Left lung (tissue), 14 donors: ENCODE data around the gene LRRTM3. TPM values are rescaled to one million over a fixed set of nuclear protein-coding genes. Genes with fewer than 3 reads are reported as not detected.
A peak's percentile ranks its signal among the peaks of the same experiment; 100 is the strongest.

Experiments
- ATAC-seq: fragments of 200-7000 bp; cut with Tn5 transposase; one replicate; pipeline ENCODE4 v1.9.1; 2020; ENCODE audit warnings: moderate library complexity
- DNase-seq, 4 donors: peaks; one replicate each; pipeline ENCODE4 v3.0.0-alpha.2; 2013 to 2020
- H3K27ac ChIP-seq, 2 donors: fragments of 200-600 bp; sonication (generic) in 1 of 2; one replicate each; pipeline versions ENCODE4 v1.5.0 to v1.8.0; 2020 to 2021
- H3K27me3 ChIP-seq, 2 donors: fragments of 200-600 bp; sonication (generic) in 1 of 2; one replicate each; pipeline versions ENCODE4 v1.5.0 to v1.8.0; 2020 to 2021
- H3K36me3 ChIP-seq, 2 donors: fragments of 200-600 bp; sonication (generic) in 1 of 2; one replicate each; pipeline versions ENCODE4 v1.5.0 to v1.8.0; 2020 to 2021
- H3K4me1 ChIP-seq, 2 donors: fragments of 200-600 bp; one replicate each; pipeline ENCODE4 v1.8.0; 2021
- H3K4me3 ChIP-seq, 2 donors: fragments of 200-600 bp; sonication (generic) in 1 of 2; one replicate each; pipeline versions ENCODE4 v1.5.0 to v1.8.0; 2020 to 2021; ENCODE audit warnings: mild to moderate bottlenecking in 1 of 2
- H3K9me3 ChIP-seq, 2 donors: fragments of 200-600 bp; sonication (generic) in 1 of 2; one replicate each; pipeline versions ENCODE4 v1.5.0 to v1.8.0; 2020 to 2021
- CTCF ChIP-seq, 2 donors: fragments of 200-600 bp; sonication (generic) in 1 of 2; IDR thresholded peaks; one replicate each; pipeline versions ENCODE4 v1.5.0 to v1.8.0; 2021; ENCODE audit warnings: antibody characterized with exemption in 2 of 2
- intact Hi-C, 2 donors: fragments of 100-400 bp; cut with DNase I; formaldehyde crosslinking; loops; one replicate each; pipeline versions ENCODE4 v1.11.2 to v1.14.2; 2022
- long read RNA-seq, 12 donors: library from polyadenylated mRNA in 2 of 12; unstranded in 2 of 12; transcript quantifications; one replicate each; pipeline ENCODE4 v2.0.0 and lab custom pipeline, GENCODE V29; 2019 to 2026
- polyA plus RNA-seq, 6 donors: library from polyadenylated mRNA; unstranded; fragments of 120-200 nt; gene quantifications; one replicate each; pipeline ENCODE4 v1.2.1, GENCODE V29; 2013; ENCODE audit not compliant: insufficient read length in 6 of 6
- total RNA-seq, 2 donors: library from RNA; stranded (reverse); fragmentation: NEBNext Ultra II Directional; extraction: Animal tissue kit (Norgen Biotek cat#: 25700); gene quantifications; one replicate each; pipeline ENCODE4 v1.2.1, GENCODE V29; 2021
- donor health status: DM: no; HTN: yes; CAD: no.
- donor health status: DM: no; HTN: no; CAD: no.

LRRTM3 gene
- not detected for total RNA-seq
- 1 to 10 TPM; 1.7 to 5.1 (median 3.8) TPM for polyA plus RNA-seq
- long read RNA-seq, donor 1, full-length matches to known transcripts = 1 of 1 reads
- long read RNA-seq, donor 1, partial matches to known transcripts = 0 of 1 reads
- long read RNA-seq, donor 1, other reads (novel, unspliced or antisense) = 0 of 1 reads
- long read RNA-seq, donor 2, full-length matches to known transcripts = 2 of 2 reads
- long read RNA-seq, donor 2, partial matches to known transcripts = 0 of 2 reads
- long read RNA-seq, donor 2, other reads (novel, unspliced or antisense) = 0 of 2 reads
- long read RNA-seq, donor 3 = 0 reads
- long read RNA-seq, donor 4 = 0 reads
- long read RNA-seq, donor 5 = 0 reads
- long read RNA-seq, donor 6 = 0 reads
- long read RNA-seq, donor 7 = 0 reads
- long read RNA-seq, donor 8, full-length matches to known transcripts = 1 of 1 reads
- long read RNA-seq, donor 8, partial matches to known transcripts = 0 of 1 reads
- long read RNA-seq, donor 8, other reads (novel, unspliced or antisense) = 0 of 1 reads
- long read RNA-seq, donor 9 = 0 reads
- long read RNA-seq, donor 10 = 0 reads
- long read RNA-seq, donor 11, full-length matches to known transcripts = 3 of 12 reads
- long read RNA-seq, donor 11, partial matches to known transcripts = 9 of 12 reads
- long read RNA-seq, donor 11, other reads (novel, unspliced or antisense) = 0 of 12 reads
- long read RNA-seq, donor 12, full-length matches to known transcripts = 1 of 1 reads
- long read RNA-seq, donor 12, partial matches to known transcripts = 0 of 1 reads
- long read RNA-seq, donor 12, other reads (novel, unspliced or antisense) = 0 of 1 reads

- peak; percentile 97 for ATAC-seq
- peak; percentile 41 to 47 for TF ChIP-seq CTCF (IDR thresholded peaks at IDR 0.05)
- no peak within 1 kb of the TSS for H3K4me3 ChIP-seq
- peaks cover 34 to 69% of the 10 kb centered on the region in 2 donors for H3K27me3 ChIP-seq
- peak in 3 of 4 donors; percentile 31 to 80 (median 57) for DNase-seq
- H3K9me3 ChIP-seq = no peaks in the 10 kb centered on the region
- H3K27ac ChIP-seq = no peak within 1 kb of the TSS
- H3K4me1 ChIP-seq = no peaks in the 10 kb centered on the region
- no peaks in the 10 kb centered on the region for H3K36me3 ChIP-seq
- intact Hi-C loops = no loop called here
Observed at GRCh38 chr10:66925896-66926715, at the start of gene LRRTM3. Gene LRRTM3 (plus strand): TSS chr10:66926036.

GRCh38 chr10:66877361-66877760 is 48.5 kb upstream of the LRRTM3 start:
- Histone ChIP-seq H3K36me3 (no peaks in the 10 kb centered on the region), H3K27me3 (no peaks in the 10 kb centered on the region), H3K9me3 (no peaks in the 10 kb centered on the region), H3K27ac (no peak overlapping the region), H3K4me3 (no peak overlapping the region), H3K4me1 (no peaks in the 10 kb centered on the region)
- ATAC-seq (no peak), DNase-seq (no peak)
- TF ChIP-seq CTCF (IDR thresholded peaks at IDR 0.05) = no peak
- intact Hi-C loops = no loop called here

GRCh38 chr10:66880292-66880691 is 45.5 kb upstream of the LRRTM3 start:
- ATAC-seq (no peak), DNase-seq (no peak)
- H3K4me1 ChIP-seq = no peaks in the 10 kb centered on the region
- intact Hi-C loops = no loop called here
- H3K4me3 ChIP-seq = no peak overlapping the region
- TF ChIP-seq CTCF (IDR thresholded peaks at IDR 0.05) = no peak
- no peaks in the 10 kb centered on the region for H3K9me3 ChIP-seq
- no peaks in the 10 kb centered on the region for H3K27me3 ChIP-seq
- H3K36me3 ChIP-seq = no peaks in the 10 kb centered on the region
- no peak overlapping the region for H3K27ac ChIP-seq

GRCh38 chr10:66880826-66881225 is 45.0 kb upstream of the LRRTM3 start:
- Histone ChIP-seq H3K9me3 (no peaks in the 10 kb centered on the region), H3K4me1 (no peaks in the 10 kb centered on the region), H3K36me3 (no peaks in the 10 kb centered on the region), H3K4me3 (no peak overlapping the region), H3K27ac (no peak overlapping the region), H3K27me3 (no peaks in the 10 kb centered on the region)
- DNase-seq (peak in 1 of 4 donors; percentile 7), ATAC-seq (no peak)
- TF ChIP-seq CTCF (IDR thresholded peaks at IDR 0.05) = no peak
- intact Hi-C loops = no loop called here
